ENCODE data around the gene RGPD8. TPM values are rescaled to one million over a fixed set of nuclear protein-coding genes. Genes with fewer than 3 reads are reported as not detected.
"Not testable (repeated sequence)": the region's sequence is repeated elsewhere in the genome, so short reads cannot be mapped to it uniquely, and the experiment has no call there.

RGPD8 gene
- total and polyA plus RNA-seq, 7 experiments from 2014 or later: 3.6 to 50.6 (median 27.8) TPM

DNA sequence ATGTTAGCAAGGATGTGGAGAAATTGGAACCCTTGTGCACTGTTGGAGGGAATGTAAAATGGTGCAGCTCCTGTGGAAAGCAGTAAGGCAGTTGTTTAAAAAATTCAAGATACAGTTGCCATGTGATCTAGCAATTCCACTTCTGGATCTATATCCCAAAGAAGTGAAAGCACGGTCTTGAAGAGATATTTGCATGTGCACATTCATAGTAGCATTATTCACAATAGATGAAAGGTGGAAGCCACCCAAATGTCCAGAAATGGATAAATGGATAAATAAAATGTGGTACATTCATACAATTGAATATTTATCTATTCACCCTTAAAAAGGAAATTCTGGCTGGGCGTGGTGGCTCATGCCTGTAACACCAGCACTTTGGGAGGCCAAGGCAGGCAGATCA lies 79.1 kb downstream of the RGPD8 start:
- H3K27me3 Mint-ChIP-seq; ATAC-seq; H3K4me3 Mint-ChIP-seq; DNase-seq; H3K27ac ChIP-seq (ENCODE audit: low read depth, low read length); CTCF ChIA-PET; H3K27ac Mint-ChIP-seq; H3K36me3 Mint-ChIP-seq; POLR2A ChIA-PET; H3K4me3 ChIP-seq (ENCODE audit: low read length); H3K4me1 ChIP-seq (ENCODE audit: control insufficient read depth in 2 of 2, insufficient read depth in 2 of 2, low read length in 2 of 2); H3K9me3 ChIP-seq (ENCODE audit: control insufficient read depth in 2 of 3, low read length in 3 of 3); H3K27me3 ChIP-seq (ENCODE audit: control insufficient read depth in 2 of 2, insufficient read depth in 2 of 2, low read length in 2 of 2); intact Hi-C loops (cut with micrococcal nuclease); H3K36me3 ChIP-seq (ENCODE audit: control insufficient read depth in 2 of 3, insufficient read depth in 3 of 3, low read length in 3 of 3); H3K4me1 Mint-ChIP-seq: not testable (repeated sequence)
- peaks cover 0 to 15% (median 6%) of the 10 kb centered on the region in 11 donors for H3K9me3 Mint-ChIP-seq

DNA sequence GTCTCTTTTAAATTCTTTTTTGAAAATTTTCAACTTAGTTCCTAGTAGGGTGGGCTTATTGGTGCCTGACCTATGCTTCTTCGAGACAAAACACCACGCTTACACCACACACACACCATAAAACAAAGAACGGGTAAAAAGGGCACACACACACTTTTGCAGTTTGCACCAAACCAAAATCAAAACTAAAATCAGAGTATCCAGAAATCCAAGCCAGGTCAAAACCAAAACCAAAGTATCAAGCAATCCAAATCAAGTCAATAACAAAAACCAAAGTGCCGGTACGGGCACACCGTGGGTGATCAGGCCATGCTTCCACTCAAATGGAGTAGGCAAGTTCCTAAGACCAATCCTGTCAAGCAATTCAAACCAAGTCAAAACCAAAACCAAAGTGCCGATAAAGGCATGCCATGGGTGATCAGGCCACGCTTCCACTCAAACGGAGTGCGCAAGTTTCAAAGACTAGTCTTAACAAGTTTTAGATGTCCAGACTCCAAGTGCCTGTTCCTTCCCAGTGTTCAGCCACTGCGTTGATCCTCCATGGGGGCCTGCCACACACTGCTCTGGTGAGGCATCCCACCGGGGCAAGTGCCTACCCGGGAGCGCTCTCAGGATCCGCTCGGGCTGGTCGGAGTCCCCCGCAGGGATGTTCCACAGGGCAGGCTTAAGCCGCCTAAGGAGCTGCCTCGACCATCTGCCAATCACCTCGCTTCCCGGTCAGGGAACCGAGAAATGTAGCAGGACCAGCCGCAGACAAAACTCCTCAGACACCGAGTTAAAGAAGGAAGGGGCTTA lies 80.4 kb downstream of the RGPD8 start:
- not testable (repeated sequence) for H3K36me3 Mint-ChIP-seq, ATAC-seq

DNA sequence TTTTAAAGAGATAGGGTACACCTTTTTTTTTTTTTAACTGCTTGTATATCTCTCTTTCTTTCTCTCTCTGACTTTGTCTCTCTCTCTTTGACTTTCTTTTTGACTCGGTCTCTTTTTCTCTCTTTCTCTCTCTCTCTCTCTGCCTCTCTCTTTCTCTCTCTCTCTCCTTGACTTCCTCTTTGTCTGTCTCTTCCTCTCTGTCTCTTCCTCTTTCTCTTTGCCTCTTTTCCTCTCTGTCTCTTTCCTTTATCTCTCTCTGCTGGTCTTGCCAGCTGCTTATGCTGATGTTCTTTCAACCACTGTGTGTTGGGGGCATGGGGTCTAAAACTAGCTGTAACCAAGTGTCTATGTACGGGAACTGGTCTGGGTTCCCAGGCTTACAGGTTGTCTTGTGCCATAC lies 81.2 kb downstream of the RGPD8 start:
- POLR2A ChIA-PET: not testable (repeated sequence)

More for the DNA sequence above, 80.4 kb downstream of the RGPD8 start:
- H3K9me3 Mint-ChIP-seq; H3K27ac ChIP-seq (ENCODE audit: low read depth, low read length); H3K27ac Mint-ChIP-seq; H3K4me3 ChIP-seq (ENCODE audit: low read length); POLR2A ChIA-PET; CTCF ChIA-PET; intact Hi-C loops (cut with micrococcal nuclease); H3K4me3 Mint-ChIP-seq; H3K27me3 ChIP-seq (ENCODE audit: control insufficient read depth in 2 of 2, insufficient read depth in 2 of 2, low read length in 2 of 2); H3K9me3 ChIP-seq (ENCODE audit: control insufficient read depth in 2 of 3, low read length in 3 of 3); H3K27me3 Mint-ChIP-seq; H3K4me1 Mint-ChIP-seq; H3K4me1 ChIP-seq (ENCODE audit: control insufficient read depth in 2 of 2, insufficient read depth in 2 of 2, low read length in 2 of 2); H3K36me3 ChIP-seq (ENCODE audit: control insufficient read depth in 2 of 3, insufficient read depth in 3 of 3, low read length in 3 of 3); DNase-seq: not testable (repeated sequence)

DNA sequence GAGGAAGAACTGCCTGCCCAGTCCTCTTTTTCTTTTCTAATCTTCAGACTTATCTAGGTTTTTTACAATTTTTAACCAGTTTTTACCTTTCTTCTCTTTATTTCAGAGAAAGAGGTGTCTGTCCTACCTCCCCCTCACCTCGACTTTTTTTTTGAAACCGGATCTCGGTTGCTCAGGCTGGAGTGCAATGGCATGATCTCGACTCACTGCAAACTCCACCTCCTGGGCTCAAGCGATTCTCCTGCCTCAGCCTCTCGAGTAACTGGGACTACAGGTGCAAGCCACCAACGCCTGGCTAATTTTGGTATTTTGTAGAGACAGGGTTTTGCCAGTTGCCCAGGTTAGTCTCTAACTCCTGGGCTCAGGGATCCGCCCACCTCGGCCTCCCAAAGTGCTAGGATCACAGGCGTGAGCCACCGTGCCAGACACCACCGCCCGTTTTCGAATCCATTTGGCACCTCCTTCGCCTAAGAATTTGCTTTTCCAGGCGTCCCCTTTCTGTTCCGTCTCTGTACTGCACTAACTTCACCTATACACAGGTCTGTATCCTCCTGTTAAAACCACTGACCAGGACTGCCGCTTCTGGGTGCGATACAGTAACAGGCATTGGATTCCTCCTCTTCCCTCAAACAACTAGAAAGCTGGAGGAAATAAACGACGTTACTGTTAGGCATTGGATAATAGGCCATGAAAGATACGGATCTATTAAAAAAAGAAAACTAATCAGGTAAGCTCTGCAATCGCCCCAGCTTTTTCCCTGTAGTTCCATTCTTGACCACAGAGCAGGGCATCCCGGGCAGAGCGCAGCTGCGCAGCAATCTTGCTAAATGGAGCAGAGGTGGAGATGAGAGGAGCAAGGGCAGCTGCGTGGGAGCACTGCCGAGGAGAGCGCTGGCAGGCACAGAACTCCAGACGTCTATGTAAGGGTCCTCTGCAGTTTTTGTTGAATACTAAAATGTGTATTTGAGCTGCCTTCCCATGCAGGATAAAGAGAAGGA lies 88.1 kb downstream of the RGPD8 start:
- Mint-ChIP-seq H3K27me3 (peaks cover 0 to 8% (median 0%) of the 10 kb centered on the region in 5 donors), H3K36me3 (peaks cover 0 to 9% (median 3%) of the 10 kb centered on the region in 5 donors), H3K4me3 (no peak overlapping the region), H3K27ac (no peak overlapping the region), H3K9me3 (peaks cover 0 to 11% (median 0%) of the 10 kb centered on the region in 11 donors), H3K4me1 (peaks cover 0 to 14% (median 0%) of the 10 kb centered on the region in 7 donors)
- no peaks in the 10 kb centered on the region for H3K36me3 ChIP-seq (ENCODE audit: control insufficient read depth in 2 of 3, insufficient read depth in 3 of 3, low read length in 3 of 3)
- H3K27ac ChIP-seq (ENCODE audit: low read depth, low read length): no peak overlapping the region
- no peaks in the 10 kb centered on the region for H3K27me3 ChIP-seq (ENCODE audit: control insufficient read depth in 2 of 2, insufficient read depth in 2 of 2, low read length in 2 of 2)
- H3K9me3 ChIP-seq (ENCODE audit: control insufficient read depth in 2 of 3, low read length in 3 of 3): no peaks in the 10 kb centered on the region
- ATAC-seq: no peak
- CTCF ChIA-PET: no interaction called here
- DNase-seq: no peak
- no peaks in the 10 kb centered on the region for H3K4me1 ChIP-seq (ENCODE audit: control insufficient read depth in 2 of 2, insufficient read depth in 2 of 2, low read length in 2 of 2)
- POLR2A ChIA-PET: no interaction called here
- H3K4me3 ChIP-seq (ENCODE audit: low read length): no peak overlapping the region
- intact Hi-C loops (cut with micrococcal nuclease): no loop called here

More for the DNA sequence above, 81.2 kb downstream of the RGPD8 start:
- H3K36me3 Mint-ChIP-seq; H3K27me3 Mint-ChIP-seq; intact Hi-C loops (cut with micrococcal nuclease); H3K9me3 Mint-ChIP-seq; ATAC-seq; H3K4me3 ChIP-seq (ENCODE audit: low read length); H3K9me3 ChIP-seq (ENCODE audit: control insufficient read depth in 2 of 3, low read length in 3 of 3); DNase-seq; CTCF ChIA-PET; H3K4me1 ChIP-seq (ENCODE audit: control insufficient read depth in 2 of 2, insufficient read depth in 2 of 2, low read length in 2 of 2); H3K4me3 Mint-ChIP-seq; H3K4me1 Mint-ChIP-seq; H3K27me3 ChIP-seq (ENCODE audit: control insufficient read depth in 2 of 2, insufficient read depth in 2 of 2, low read length in 2 of 2); H3K27ac ChIP-seq (ENCODE audit: low read depth, low read length); H3K36me3 ChIP-seq (ENCODE audit: control insufficient read depth in 2 of 3, insufficient read depth in 3 of 3, low read length in 3 of 3): not testable (repeated sequence)
- H3K27ac Mint-ChIP-seq: peak overlapping the region in 1 of 9 donors; percentile 43

DNA sequence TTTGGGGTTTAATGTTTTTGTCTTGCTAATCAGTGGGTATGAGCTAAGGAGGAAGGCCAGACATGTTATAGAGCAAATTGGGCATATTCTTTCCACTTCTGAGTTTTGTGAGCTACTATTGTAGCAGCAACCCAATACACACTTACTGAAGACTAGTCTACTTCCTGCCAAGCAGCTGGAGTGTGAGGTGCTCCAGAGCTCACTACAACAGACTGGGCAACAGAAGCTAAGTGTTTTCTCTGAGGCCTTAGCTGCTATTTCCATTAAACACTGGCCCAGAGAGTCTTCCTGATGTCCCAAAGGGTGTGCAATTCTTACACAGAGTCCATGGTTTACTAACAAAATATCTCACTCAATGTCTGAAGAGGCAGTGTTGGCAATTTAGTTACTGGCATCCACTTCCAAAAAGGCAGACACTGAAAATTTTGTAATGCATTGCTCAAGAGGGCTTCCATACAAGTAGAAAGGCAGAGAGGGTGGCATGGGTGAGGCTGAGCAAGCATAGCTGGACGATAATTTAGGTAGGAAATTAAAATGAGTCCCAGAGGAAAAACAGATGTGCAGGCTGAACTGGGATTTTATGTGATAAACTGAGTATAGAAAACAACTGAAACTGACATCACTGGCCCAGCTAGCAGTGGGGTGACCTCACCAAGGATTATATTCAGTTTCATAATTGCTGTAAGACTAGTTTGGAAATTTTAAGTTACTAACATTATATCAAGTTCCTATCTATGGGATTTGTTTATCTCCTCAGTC lies 89.4 kb downstream of the RGPD8 start:
- H3K27me3 ChIP-seq (ENCODE audit: control insufficient read depth in 2 of 2, insufficient read depth in 2 of 2, low read length in 2 of 2): no peaks in the 10 kb centered on the region
- H3K4me3 ChIP-seq (ENCODE audit: low read length): no peak overlapping the region
- no peak overlapping the region for H3K27ac ChIP-seq (ENCODE audit: low read depth, low read length)
- ChIA-PET CTCF (no interaction called here), POLR2A (no interaction called here)
- no peaks in the 10 kb centered on the region for H3K4me1 ChIP-seq (ENCODE audit: control insufficient read depth in 2 of 2, insufficient read depth in 2 of 2, low read length in 2 of 2)
- DNase-seq (no peak), ATAC-seq (no peak)
- intact Hi-C loops (cut with micrococcal nuclease): no loop called here
- peaks cover 0 to 14% (median 0%) of the 10 kb centered on the region in 7 donors for H3K4me1 Mint-ChIP-seq
- no peaks in the 10 kb centered on the region for H3K36me3 ChIP-seq (ENCODE audit: control insufficient read depth in 2 of 3, insufficient read depth in 3 of 3, low read length in 3 of 3)
- H3K27ac Mint-ChIP-seq: no peak overlapping the region
- H3K4me3 Mint-ChIP-seq: no peak overlapping the region
- H3K9me3 Mint-ChIP-seq: peaks cover 0 to 11% (median 0%) of the 10 kb centered on the region in 11 donors
- H3K27me3 Mint-ChIP-seq: peaks cover 0 to 10% (median 0%) of the 10 kb centered on the region in 5 donors
- peaks cover 0 to 9% (median 3%) of the 10 kb centered on the region in 5 donors for H3K36me3 Mint-ChIP-seq
- H3K9me3 ChIP-seq (ENCODE audit: control insufficient read depth in 2 of 3, low read length in 3 of 3): no peaks in the 10 kb centered on the region

DNA sequence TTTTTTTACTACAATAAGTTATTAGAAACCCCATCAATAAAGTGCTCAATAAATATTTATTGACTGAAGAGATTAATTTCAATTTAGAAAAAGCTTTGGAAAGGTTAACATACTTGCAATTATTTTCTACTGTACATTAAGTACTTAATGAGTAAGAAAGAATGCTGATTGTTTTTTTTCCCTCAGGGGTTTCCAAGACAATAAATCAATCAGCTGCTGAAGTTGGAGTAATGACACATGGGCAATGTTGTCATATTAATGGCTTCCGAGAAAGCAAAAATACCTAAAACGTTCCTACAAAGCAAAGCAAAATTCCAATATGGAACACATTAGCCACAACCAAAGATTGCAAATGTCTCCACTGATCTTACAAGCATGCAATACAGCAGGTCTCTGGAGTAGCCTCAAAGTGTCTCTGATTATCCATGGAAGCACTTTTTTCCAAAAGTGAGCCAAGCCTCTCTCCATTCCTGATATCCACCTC lies 91.3 kb downstream of the RGPD8 start:
- H3K4me1 Mint-ChIP-seq: peaks cover 0 to 14% (median 0%) of the 10 kb centered on the region in 7 donors
- ChIA-PET CTCF (no interaction called here), POLR2A (no interaction called here)
- no peak overlapping the region for H3K27ac Mint-ChIP-seq
- H3K9me3 Mint-ChIP-seq: peaks cover 0 to 11% (median 0%) of the 10 kb centered on the region in 11 donors
- no peaks in the 10 kb centered on the region for H3K27me3 ChIP-seq (ENCODE audit: control insufficient read depth in 2 of 2, insufficient read depth in 2 of 2, low read length in 2 of 2)
- peaks cover 0 to 10% (median 0%) of the 10 kb centered on the region in 5 donors for H3K27me3 Mint-ChIP-seq
- no peak overlapping the region for H3K4me3 Mint-ChIP-seq
- H3K4me1 ChIP-seq (ENCODE audit: control insufficient read depth in 2 of 2, insufficient read depth in 2 of 2, low read length in 2 of 2): no peaks in the 10 kb centered on the region
- no peaks in the 10 kb centered on the region for H3K9me3 ChIP-seq (ENCODE audit: control insufficient read depth in 2 of 3, low read length in 3 of 3)
- H3K36me3 ChIP-seq (ENCODE audit: control insufficient read depth in 2 of 3, insufficient read depth in 3 of 3, low read length in 3 of 3): no peaks in the 10 kb centered on the region
- no peak overlapping the region for H3K4me3 ChIP-seq (ENCODE audit: low read length)
- DNase-seq: no peak
- no peak for ATAC-seq
- H3K27ac ChIP-seq (ENCODE audit: low read depth, low read length): no peak overlapping the region
- peaks cover 0 to 7% (median 3%) of the 10 kb centered on the region in 5 donors for H3K36me3 Mint-ChIP-seq
- intact Hi-C loops (cut with micrococcal nuclease): no loop called here
